ENCODE measurements around the gene SLC1A7. TPM values are rescaled to one million over a fixed set of nuclear protein-coding genes. Genes with fewer than 3 reads are reported as not detected.

Gene SLC1A7
- total RNA-seq, 6 experiments from 2014 or later, result 0.31 to 1.3 (median 0.61) TPM

DNA sequence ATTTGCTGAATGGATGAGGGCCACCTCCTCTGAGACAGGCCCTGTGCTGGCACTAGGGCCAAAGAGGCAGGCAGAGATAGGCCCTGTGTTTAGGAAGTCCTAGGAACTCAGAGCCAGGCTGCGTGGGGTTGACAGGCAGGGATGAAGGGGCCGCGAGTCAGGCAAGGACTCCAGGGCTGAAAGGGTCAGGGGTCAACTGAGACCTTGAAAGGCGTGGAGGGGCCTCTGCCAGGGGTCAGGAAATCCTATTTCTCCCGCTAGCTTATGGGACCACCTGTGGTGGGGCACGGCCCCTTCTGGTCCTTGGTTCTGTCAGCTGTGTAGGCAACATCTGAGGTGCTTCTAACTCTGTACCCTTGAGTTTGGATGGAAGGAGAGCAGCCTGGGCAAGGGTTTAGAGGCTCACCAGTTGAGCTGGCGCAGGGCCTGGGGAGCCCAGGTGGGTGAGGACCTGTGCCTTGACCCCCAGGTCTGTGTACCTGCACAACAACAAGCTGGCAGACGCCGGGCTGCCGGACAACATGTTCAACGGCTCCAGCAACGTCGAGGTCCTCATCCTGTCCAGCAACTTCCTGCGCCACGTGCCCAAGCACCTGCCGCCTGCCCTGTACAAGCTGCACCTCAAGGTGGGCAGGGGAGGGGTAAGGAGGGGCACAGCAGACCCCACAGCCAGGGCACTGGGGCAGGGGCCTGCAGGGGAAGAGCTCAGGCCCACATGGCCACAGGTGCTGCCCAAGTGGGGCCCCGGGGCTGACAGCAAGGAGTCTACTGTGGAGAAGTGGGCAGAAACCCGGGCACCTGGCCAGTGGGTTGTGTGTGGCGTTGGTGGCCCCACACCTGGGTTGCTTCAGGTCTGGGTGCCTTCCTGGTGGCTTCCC lies 65.5 kb downstream of the SLC1A7 start:
- TF ChIP-seq CTCF (IDR thresholded peaks at IDR 0.05) (no peak), POLR2A (IDR thresholded peaks at IDR 0.05) (no peak)
- Histone ChIP-seq H3K27me3 (no peaks in the 10 kb centered on the region), H3K9me3 (no peaks in the 10 kb centered on the region), H3K4me3 (no peak overlapping the region), H3K27ac (no peak overlapping the region), H3K36me3 (no peaks in the 10 kb centered on the region), H3K4me1 (peaks cover 0 to 6% (median 0%) of the 10 kb centered on the region in 4 donors)
- ATAC-seq (no peak), DNase-seq (peak in 2 of 3 donors; percentile 12 to 39)
- 80% methylated on average over 4 of the region's 19 CpGs for WGBS (ENCODE audit: insufficient coverage, low coverage, low lambda C conversion rate, missing lambda C conversion rate)
- intact Hi-C loops (cut with DNase I), result no loop called here

DNA sequence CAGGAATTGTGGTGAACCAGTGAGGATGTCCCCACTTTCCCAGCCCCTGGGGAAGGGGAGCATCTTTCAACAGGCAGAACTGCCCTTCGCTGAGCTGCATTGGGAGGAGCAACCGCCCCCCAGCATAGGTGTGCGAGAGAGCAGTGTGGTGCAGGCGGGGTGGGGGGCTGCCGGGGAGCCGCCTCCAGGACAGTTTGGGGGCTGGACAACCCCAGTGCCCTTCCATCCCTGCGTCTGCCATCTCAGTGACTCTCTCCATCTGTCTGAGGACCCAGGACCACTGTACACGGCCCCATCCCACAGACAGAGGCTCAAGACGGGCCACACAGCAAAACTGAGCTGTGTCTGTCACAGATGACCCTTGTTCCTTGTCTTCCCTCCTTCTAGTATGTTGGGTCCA lies 66.3 kb downstream of the SLC1A7 start:
- Histone ChIP-seq H3K36me3 (no peaks in the 10 kb centered on the region), H3K4me1 (peaks cover 0 to 6% (median 0%) of the 10 kb centered on the region in 4 donors), H3K27ac (no peak overlapping the region), H3K4me3 (no peak overlapping the region), H3K9me3 (no peaks in the 10 kb centered on the region), H3K27me3 (no peaks in the 10 kb centered on the region)
- DNase-seq, result peak in 1 of 3 donors; percentile 9
- TF ChIP-seq CTCF (IDR thresholded peaks at IDR 0.05), result no peak
- no CpG with 5 or more reads among the region's 9 CpGs for WGBS (ENCODE audit: insufficient coverage, low coverage, low lambda C conversion rate, missing lambda C conversion rate)
- ATAC-seq, result no peak
- intact Hi-C loops (cut with DNase I), result no loop called here

- peak; percentile 11 to 57 (median 34) for ATAC-seq
- peak in 2 of 3 donors; percentile 16 to 60 for DNase-seq
- no peak overlapping the region for H3K27ac ChIP-seq
- H3K4me3 ChIP-seq, result no peak overlapping the region
- intact Hi-C loops (cut with DNase I), result no loop called here
- H3K36me3 ChIP-seq, result no peaks in the 10 kb centered on the region
- TF ChIP-seq POLR2A (IDR thresholded peaks at IDR 0.05), result no peak
- TF ChIP-seq CTCF (IDR thresholded peaks at IDR 0.05), result no peak
- H3K27me3 ChIP-seq, result no peaks in the 10 kb centered on the region
- WGBS (ENCODE audit: insufficient coverage, low coverage, low lambda C conversion rate, missing lambda C conversion rate), result no CpG with 5 or more reads among the region's 8 CpGs
- H3K4me1 ChIP-seq, result peaks cover 0 to 6% (median 0%) of the 10 kb centered on the region in 4 donors
- no peaks in the 10 kb centered on the region for H3K9me3 ChIP-seq
These were observed 66.7 kb downstream of the SLC1A7 start for GRCh38 chr1:53075761-53076163.

DNA sequence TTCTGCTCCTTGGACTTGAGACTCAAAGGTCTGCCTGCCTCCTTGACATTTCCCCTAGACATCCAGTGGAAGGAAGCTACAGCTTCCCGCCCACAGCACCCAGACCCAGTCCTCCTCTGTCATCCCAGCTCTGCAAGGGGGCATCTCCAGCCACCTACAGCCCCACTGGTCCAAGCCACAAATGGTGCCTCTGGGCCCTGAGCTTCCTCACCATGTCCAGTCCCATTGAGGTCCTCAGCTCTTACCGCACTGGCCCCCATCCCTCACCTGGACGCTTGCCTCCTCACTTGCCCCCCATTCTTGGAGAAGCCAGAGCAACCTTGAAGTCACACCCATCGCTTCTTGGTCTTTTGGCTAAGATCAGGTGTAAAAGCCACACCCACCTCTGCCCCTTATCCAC lies 67.2 kb downstream of the SLC1A7 start:
- Histone ChIP-seq H3K27ac (no peak overlapping the region), H3K36me3 (no peaks in the 10 kb centered on the region), H3K4me1 (peaks cover 0 to 6% (median 0%) of the 10 kb centered on the region in 4 donors), H3K9me3 (no peaks in the 10 kb centered on the region), H3K27me3 (no peaks in the 10 kb centered on the region), H3K4me3 (no peak overlapping the region)
- ATAC-seq (no peak), DNase-seq (peak in 2 of 3 donors; percentile 2 to 24)
- intact Hi-C loops (cut with DNase I), result no loop called here
- TF ChIP-seq POLR2A (IDR thresholded peaks at IDR 0.05) (no peak), CTCF (IDR thresholded peaks at IDR 0.05) (no peak)
- WGBS (ENCODE audit: insufficient coverage, low coverage, low lambda C conversion rate, missing lambda C conversion rate), result 97% methylated on average over 3 of the region's 4 CpGs
